ENCODE data around the gene ADCY10.

ADCY10 gene

DNA sequence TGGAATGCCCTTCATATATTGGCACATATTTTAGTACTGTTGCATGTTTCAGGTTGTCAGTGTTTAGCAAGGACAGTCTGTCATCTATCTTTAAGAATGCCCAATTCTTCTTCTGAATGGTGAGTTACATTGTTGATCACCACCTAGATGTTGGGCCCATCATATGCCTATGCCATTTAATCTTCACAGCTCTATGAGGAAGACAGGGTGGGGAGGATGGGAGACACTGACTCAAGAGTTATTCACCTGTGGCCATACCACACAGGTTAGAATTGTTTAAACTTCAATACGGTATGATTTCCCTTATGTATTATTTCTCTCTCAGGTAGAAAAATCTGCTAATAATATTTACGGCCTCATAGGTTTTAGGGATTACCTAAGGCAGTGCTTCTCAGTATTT lies 147.4 kb downstream of the ADCY10 start (continued):
- TF ChIP-seq ZC3H10 (CRISPR knock-in tag; IDR thresholded peaks at IDR 0.05) (no peak), ISL1 (CRISPR knock-in tag; IDR thresholded peaks at IDR 0.05) (no peak), CSDC2 (CRISPR knock-in tag; IDR thresholded peaks at IDR 0.05) (no peak), RARB (CRISPR knock-in tag; IDR thresholded peaks at IDR 0.05) (no peak), ARNTL (CRISPR knock-in tag; IDR thresholded peaks at IDR 0.05; ENCODE audit: borderline replicate concordance, low read depth) (no peak)

GRCh38 chr1:167765496-167765895 lies 148.4 kb downstream of the ADCY10 start:
- no peak for ATAC-seq
- TF ChIP-seq, protein P1, sequence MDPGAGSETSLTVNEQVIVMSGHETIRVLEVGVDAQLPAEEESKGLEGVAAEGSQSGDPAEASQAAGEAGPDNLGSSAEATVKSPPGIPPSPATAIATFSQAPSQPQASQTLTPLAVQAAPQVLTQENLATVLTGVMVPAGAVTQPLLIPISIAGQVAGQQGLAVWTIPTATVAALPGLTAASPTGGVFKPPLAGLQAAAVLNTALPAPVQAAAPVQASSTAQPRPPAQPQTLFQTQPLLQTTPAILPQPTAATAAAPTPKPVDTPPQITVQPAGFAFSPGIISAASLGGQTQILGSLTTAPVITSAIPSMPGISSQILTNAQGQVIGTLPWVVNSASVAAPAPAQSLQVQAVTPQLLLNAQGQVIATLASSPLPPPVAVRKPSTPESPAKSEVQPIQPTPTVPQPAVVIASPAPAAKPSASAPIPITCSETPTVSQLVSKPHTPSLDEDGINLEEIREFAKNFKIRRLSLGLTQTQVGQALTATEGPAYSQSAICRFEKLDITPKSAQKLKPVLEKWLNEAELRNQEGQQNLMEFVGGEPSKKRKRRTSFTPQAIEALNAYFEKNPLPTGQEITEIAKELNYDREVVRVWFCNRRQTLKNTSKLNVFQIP (CRISPR knock-in tag; IDR thresholded peaks at IDR 0.05; ENCODE audit: borderline replicate concordance, low read depth), result no peak
- no peak for TF ChIP-seq ESRRG (CRISPR knock-in tag; IDR thresholded peaks at IDR 0.05)
- TF ChIP-seq ZFP3 (CRISPR knock-in tag; IDR thresholded peaks at IDR 0.05), result no peak
- no peak for TF ChIP-seq ISL1 (CRISPR knock-in tag; IDR thresholded peaks at IDR 0.05)
- TF ChIP-seq ZNF565 (CRISPR knock-in tag; conservative IDR thresholded peaks at IDR 0.05; ENCODE audit: low read depth), result no peak
- no peak for TF ChIP-seq OSR1 (CRISPR knock-in tag; IDR thresholded peaks at IDR 0.05)
- no peak for TF ChIP-seq ZNF70 (CRISPR knock-in tag; IDR thresholded peaks at IDR 0.05)
- no peak for TF ChIP-seq ZC3H10 (CRISPR knock-in tag; IDR thresholded peaks at IDR 0.05)
- TF ChIP-seq CSRNP3 (CRISPR knock-in tag; IDR thresholded peaks at IDR 0.05), result no peak
- no peak for TF ChIP-seq GLIS3 (CRISPR knock-in tag; IDR thresholded peaks at IDR 0.05)
- TF ChIP-seq ZNF8 (CRISPR knock-in tag; IDR thresholded peaks at IDR 0.05), result no peak
- no peak for TF ChIP-seq PPARA (CRISPR knock-in tag; IDR thresholded peaks at IDR 0.05; ENCODE audit: borderline replicate concordance)
- TF ChIP-seq RARB (CRISPR knock-in tag; IDR thresholded peaks at IDR 0.05), result no peak

- peak; percentile 86 for TF ChIP-seq ZNF8 (CRISPR knock-in tag; IDR thresholded peaks at IDR 0.05)
- TF ChIP-seq RARB (CRISPR knock-in tag; IDR thresholded peaks at IDR 0.05), result no peak
- no peak for ATAC-seq
Observed at GRCh38 chr1:167764458-167765330, 149.2 kb downstream of the ADCY10 start.

GRCh38 chr1:167763525-167764220 lies 150.3 kb downstream of the ADCY10 start:
- no peak for ATAC-seq
- TF ChIP-seq BACH2 (CRISPR knock-in tag; IDR thresholded peaks at IDR 0.05; ENCODE audit: borderline replicate concordance), result no peak
- no peak for TF ChIP-seq PPARA (CRISPR knock-in tag; IDR thresholded peaks at IDR 0.05; ENCODE audit: borderline replicate concordance)
- TF ChIP-seq ISL1 (CRISPR knock-in tag; IDR thresholded peaks at IDR 0.05), result no peak
- no peak for TF ChIP-seq ZFP3 (CRISPR knock-in tag; IDR thresholded peaks at IDR 0.05)
- no peak for TF ChIP-seq CSDC2 (CRISPR knock-in tag; IDR thresholded peaks at IDR 0.05)
- TF ChIP-seq ARNTL (CRISPR knock-in tag; IDR thresholded peaks at IDR 0.05; ENCODE audit: borderline replicate concordance, low read depth), result no peak
- TF ChIP-seq ZNF565 (CRISPR knock-in tag; conservative IDR thresholded peaks at IDR 0.05; ENCODE audit: low read depth), result no peak
- no peak for TF ChIP-seq CSRNP3 (CRISPR knock-in tag; IDR thresholded peaks at IDR 0.05)

- TF ChIP-seq SNAI2 (CRISPR knock-in tag; IDR thresholded peaks at IDR 0.05), result no peak
- no peak for TF ChIP-seq ZC3H10 (CRISPR knock-in tag; IDR thresholded peaks at IDR 0.05)
- TF ChIP-seq ZNF8 (CRISPR knock-in tag; IDR thresholded peaks at IDR 0.05), result no peak
- TF ChIP-seq ZNF70 (CRISPR knock-in tag; IDR thresholded peaks at IDR 0.05), result no peak
- TF ChIP-seq RARB (CRISPR knock-in tag; IDR thresholded peaks at IDR 0.05), result no peak
- no peak for TF ChIP-seq CSDC2 (CRISPR knock-in tag; IDR thresholded peaks at IDR 0.05)
- TF ChIP-seq TSHZ2 (CRISPR knock-in tag; IDR thresholded peaks at IDR 0.05), result no peak
- TF ChIP-seq PPARA (CRISPR knock-in tag; IDR thresholded peaks at IDR 0.05; ENCODE audit: borderline replicate concordance), result no peak
- no peak for TF ChIP-seq TCF4 (CRISPR knock-in tag; IDR thresholded peaks at IDR 0.05; ENCODE audit: borderline replicate concordance)
- TF ChIP-seq, protein P1 (CRISPR knock-in tag; IDR thresholded peaks at IDR 0.05; ENCODE audit: borderline replicate concordance, low read depth), result no peak
- TF ChIP-seq OSR1 (CRISPR knock-in tag; IDR thresholded peaks at IDR 0.05), result no peak
- TF ChIP-seq ISL1 (CRISPR knock-in tag; IDR thresholded peaks at IDR 0.05), result no peak
- TF ChIP-seq ZNF565 (CRISPR knock-in tag; conservative IDR thresholded peaks at IDR 0.05; ENCODE audit: low read depth), result no peak
- TF ChIP-seq TOX (CRISPR knock-in tag; IDR thresholded peaks at IDR 0.05; ENCODE audit: borderline replicate concordance), result no peak
- TF ChIP-seq ESRRG (CRISPR knock-in tag; IDR thresholded peaks at IDR 0.05), result no peak
- no peak for ATAC-seq
Observed at GRCh38 chr1:167762061-167762746, 151.7 kb downstream of the ADCY10 start.

All from SK-N-SH treated with all-trans-retinoic acid at 6 μM for 48 hours (cell line).